Fibroblast of the conjunctiva (primary cell): ENCODE data around the gene CCSER1.
A peak's percentile ranks its signal among the peaks of the same experiment; 100 is the strongest.
"Not testable (repeated sequence)": the region's sequence is repeated elsewhere in the genome, so short reads cannot be mapped to it uniquely, and the experiment has no call there.

Experiments
- DNase-seq: peaks from one replicate; pipeline ENCODE4 v3.0.0-alpha.2; 2010; ENCODE audit warnings: low read depth

Gene CCSER1

GRCh38 chr4:90299373-90299772 is 172.2 kb downstream of the CCSER1 start:
- DNase-seq: no peak

GRCh38 chr4:90306810-90307209 is 179.6 kb downstream of the CCSER1 start:
- no peak for DNase-seq

- peak; percentile 30 for DNase-seq
Measured at GRCh38 chr4:90317140-90317539, 189.9 kb downstream of the CCSER1 start.

- DNase-seq: peak; percentile 92
Measured at GRCh38 chr4:90317785-90318184, 190.6 kb downstream of the CCSER1 start.

- DNase-seq: peak; percentile 81
Measured at GRCh38 chr4:90318193-90318592, 191.0 kb downstream of the CCSER1 start.

GRCh38 chr4:90328558-90328957 is 201.4 kb downstream of the CCSER1 start:
- peak; percentile 52 for DNase-seq

- no peak for DNase-seq
Measured at GRCh38 chr4:90330546-90330945, 203.4 kb downstream of the CCSER1 start.

- DNase-seq: no peak
Measured at GRCh38 chr4:90345549-90346215, 218.5 kb downstream of the CCSER1 start.

GRCh38 chr4:90349636-90350035 is 222.4 kb downstream of the CCSER1 start:
- no peak for DNase-seq

- DNase-seq: peak; percentile 75
Measured at GRCh38 chr4:90357117-90357710, 230.0 kb downstream of the CCSER1 start.

- DNase-seq: no peak
Measured at GRCh38 chr4:90375081-90375480, 247.9 kb downstream of the CCSER1 start.

GRCh38 chr4:90393215-90393614 is 266.0 kb downstream of the CCSER1 start:
- DNase-seq: no peak

GRCh38 chr4:90403781-90404180 is 276.6 kb downstream of the CCSER1 start:
- DNase-seq: no peak

GRCh38 chr4:90407897-90408296 is 280.7 kb downstream of the CCSER1 start:
- DNase-seq: not testable (repeated sequence)

GRCh38 chr4:90412786-90413185 is 285.6 kb downstream of the CCSER1 start:
- not testable (repeated sequence) for DNase-seq

GRCh38 chr4:90415116-90415515 is 287.9 kb downstream of the CCSER1 start:
- no peak for DNase-seq

- DNase-seq: peak; percentile 32
Measured at GRCh38 chr4:90419124-90419711, 292.0 kb downstream of the CCSER1 start.

- no peak for DNase-seq
Measured at GRCh38 chr4:90421161-90421560, 294.0 kb downstream of the CCSER1 start.

GRCh38 chr4:90425893-90426292 is 298.7 kb downstream of the CCSER1 start:
- DNase-seq: no peak

- no peak for DNase-seq
Measured at GRCh38 chr4:90438522-90438921, 311.3 kb downstream of the CCSER1 start.

- no peak for DNase-seq
Measured at GRCh38 chr4:90441770-90442169, 314.6 kb downstream of the CCSER1 start.

GRCh38 chr4:90442619-90443018 is 315.4 kb downstream of the CCSER1 start:
- no peak for DNase-seq

- DNase-seq: no peak
Measured at GRCh38 chr4:90443231-90443630, 316.0 kb downstream of the CCSER1 start.

- DNase-seq: no peak
Measured at GRCh38 chr4:90444904-90445303, 317.7 kb downstream of the CCSER1 start.
